Measurements from ENCODE around the gene CAPN1. TPM values are rescaled to one million over a fixed set of nuclear protein-coding genes. Genes with fewer than 3 reads are reported as not detected.

The CAPN1 gene
- 85.0 to 136 TPM (median 126 TPM) in 5 replicates for total RNA-seq (2022; extraction: Qiagen RNA extraction)

GRCh38 chr11:65181569-65182257 is at the start of gene CAPN1:
Gene CAPN1, plus strand, starts transcription at chr11:65181928. Its CDS starts 774 bp downstream, at chr11:65182702.

GRCh38 chr11:65134240-65134951 is 47.3 kb upstream of the CAPN1 start, which contains the start of gene SYVN1:
Gene SYVN1, minus strand, starts transcription at chr11:65134519. Its CDS starts 918 bp downstream, at chr11:65133601.

DNA sequence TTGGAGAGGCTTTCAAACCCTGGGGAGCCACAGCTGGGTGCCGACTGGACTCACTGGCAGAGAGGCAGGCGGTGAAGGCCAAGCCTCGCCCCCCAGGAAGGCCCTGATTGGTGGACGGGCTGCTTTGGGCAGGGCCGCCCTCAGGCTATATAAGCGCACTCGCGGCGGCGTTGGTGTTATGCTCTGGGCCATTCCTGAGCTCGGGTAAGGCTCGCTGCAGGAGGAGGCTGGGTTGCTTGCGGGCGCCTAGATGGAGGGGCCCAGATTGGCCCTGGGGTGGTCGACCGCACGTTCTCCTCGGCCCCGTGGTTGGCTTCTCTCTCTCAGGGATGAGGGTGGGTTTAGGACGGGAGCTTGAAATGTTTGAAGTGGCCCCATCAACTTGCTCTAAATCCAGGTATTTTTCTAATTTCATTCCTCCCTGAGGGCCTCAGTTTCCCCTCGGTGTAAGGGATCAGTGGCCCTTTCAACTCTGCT is 11.6 kb upstream of the CAPN1 start, which contains the start of gene SPDYC:
Gene SPDYC (plus strand): TSS at position 176 of the 477 bp plus-strand sequence. CDS start 1,125 bp downstream, outside the sequence.

Other genes with a start within 250 kb of the CAPN1 start
- gene GPHA2, start 246.0 kb upstream of the CAPN1 start, total RNA-seq (2022; extraction: Qiagen RNA extraction): not detected in 5 replicates
- not detected in 5 replicates for gene MAJIN, start 209.8 kb upstream of the CAPN1 start, total RNA-seq (2022; extraction: Qiagen RNA extraction)
- 0.33 to 0.65 TPM (median 0.47 TPM) in 5 replicates for gene BATF2, start 185.0 kb upstream of the CAPN1 start, total RNA-seq (2022; extraction: Qiagen RNA extraction)
- gene ARL2, start 167.8 kb upstream of the CAPN1 start, total RNA-seq (2022; extraction: Qiagen RNA extraction): 172 to 187 TPM (median 178 TPM) in 5 replicates
- gene SNX15, start 154.5 kb upstream of the CAPN1 start, total RNA-seq (2022; extraction: Qiagen RNA extraction): 18.9 to 23.9 TPM (median 22.8 TPM) in 5 replicates
- gene SAC3D1, start 140.7 kb upstream of the CAPN1 start, total RNA-seq (2022; extraction: Qiagen RNA extraction): 33.5 to 51.7 TPM (median 49.0 TPM) in 5 replicates
- gene NAALADL1, start 123.4 kb upstream of the CAPN1 start, total RNA-seq (2022; extraction: Qiagen RNA extraction): 0.18 TPM in 1 of 5 replicates, not detected in the others
- 64.4 to 77.1 TPM (median 72.9 TPM) in 5 replicates for gene CDCA5, start 97.9 kb upstream of the CAPN1 start, total RNA-seq (2022; extraction: Qiagen RNA extraction)
- gene ZFPL1, start 97.7 kb upstream of the CAPN1 start, total RNA-seq (2022; extraction: Qiagen RNA extraction): 33.7 to 38.4 TPM (median 36.4 TPM) in 5 replicates
- gene VPS51, start 85.7 kb upstream of the CAPN1 start, total RNA-seq (2022; extraction: Qiagen RNA extraction): 55.8 to 61.2 TPM (median 60.5 TPM) in 5 replicates
- 4.6 to 8.6 TPM (median 5.9 TPM) in 5 replicates for gene TM7SF2, start 70.1 kb upstream of the CAPN1 start, total RNA-seq (2022; extraction: Qiagen RNA extraction)
- 11.1 to 19.9 TPM (median 19.4 TPM) in 5 replicates for gene ZNHIT2, start 64.2 kb upstream of the CAPN1 start, total RNA-seq (2022; extraction: Qiagen RNA extraction)
- gene FAU, start 59.8 kb upstream of the CAPN1 start, total RNA-seq (2022; extraction: Qiagen RNA extraction): 854 to 960 TPM (median 861 TPM) in 5 replicates
- gene MRPL49, start 59.6 kb upstream of the CAPN1 start, total RNA-seq (2022; extraction: Qiagen RNA extraction): 66.1 to 73.7 TPM (median 68.6 TPM) in 5 replicates
- 24.1 to 42.1 TPM (median 41.2 TPM) in 5 replicates for gene SYVN1, start 47.4 kb upstream of the CAPN1 start, total RNA-seq (2022; extraction: Qiagen RNA extraction)
- not detected in 5 replicates for gene SPDYC, start 11.7 kb upstream of the CAPN1 start, total RNA-seq (2022; extraction: Qiagen RNA extraction)
- gene POLA2, start 80.0 kb downstream of the CAPN1 start, total RNA-seq (2022; extraction: Qiagen RNA extraction): 12.0 to 15.3 TPM (median 13.3 TPM) in 5 replicates
- gene CDC42EP2, start 132.9 kb downstream of the CAPN1 start, total RNA-seq (2022; extraction: Qiagen RNA extraction): 16.1 to 22.5 TPM (median 19.6 TPM) in 5 replicates
- 38.8 to 42.8 TPM (median 42.2 TPM) in 5 replicates for gene DPF2, start 151.9 kb downstream of the CAPN1 start, total RNA-seq (2022; extraction: Qiagen RNA extraction)
- gene TIGD3, start 172.8 kb downstream of the CAPN1 start, total RNA-seq (2022; extraction: Qiagen RNA extraction): 0.80 to 1.2 TPM (median 1.0 TPM) in 5 replicates
- 10.7 to 16.6 TPM (median 15.4 TPM) in 5 replicates for gene SLC25A45, start 200.7 kb downstream of the CAPN1 start, total RNA-seq (2022; extraction: Qiagen RNA extraction)
- gene FRMD8, start 204.7 kb downstream of the CAPN1 start, total RNA-seq (2022; extraction: Qiagen RNA extraction): 34.3 to 52.8 TPM (median 49.7 TPM) in 5 replicates
- 91.2 to 211 TPM (median 154 TPM) in 5 replicates for gene NEAT1, start 240.9 kb downstream of the CAPN1 start, total RNA-seq (2022; extraction: Qiagen RNA extraction)

All from A549 treated with dexamethasone at 1 μM for 4 hours (cell line).